Karpas-422 (cell line): ENCODE measurements around the gene KLHL30. TPM values are rescaled to one million over a fixed set of nuclear protein-coding genes. Genes with fewer than 3 reads are reported as not detected.

Experiments used
- DNase-seq: peaks from one replicate; pipeline ENCODE4 v3.0.0-alpha.2; 2015
- H2AFZ ChIP-seq: fragments of 200-600 bp; sonication (generic); 2 replicates; pipeline ENCODE4 v1.6.1; 2014; ENCODE audit warnings: antibody characterized with exemption, low read length, mixed read lengths
- H3K27ac ChIP-seq: fragments of 200-600 bp; sonication (generic); 2 replicates; pipeline ENCODE4 v1.5.1; 2014; ENCODE audit warnings: mild to moderate bottlenecking, low read length, moderate library complexity
- H3K27me3 ChIP-seq: fragments of 200-600 bp; sonication (generic); 2 replicates; pipeline ENCODE4 v1.6.1; 2014; ENCODE audit warnings: low read length, mixed read lengths
- H3K36me3 ChIP-seq: fragments of 200-600 bp; sonication (generic); 2 replicates; pipeline ENCODE4 v1.6.1; 2014; ENCODE audit warnings: low read length, mixed read lengths; ENCODE audit not compliant: insufficient read depth
- H3K4me1 ChIP-seq: fragments of 200-600 bp; sonication (generic); 2 replicates; pipeline ENCODE4 v1.6.1; 2014; ENCODE audit warnings: mild to moderate bottlenecking, low read length, mixed read lengths
- H3K4me2 ChIP-seq: fragments of 200-600 bp; sonication (generic); 2 replicates; pipeline ENCODE4 v1.6.1; 2014; ENCODE audit warnings: low read length, low read depth, mild to moderate bottlenecking; ENCODE audit not compliant: poor library complexity, severe bottlenecking
- H3K4me3 ChIP-seq: fragments of 200-600 bp; sonication (generic); 2 replicates; pipeline ENCODE4 v1.5.1; 2014; ENCODE audit warnings: mild to moderate bottlenecking, antibody characterized with exemption, low read length, mixed read lengths
- H3K79me2 ChIP-seq: fragments of 200-600 bp; sonication (generic); 2 replicates; pipeline ENCODE4 v1.6.1; 2014; ENCODE audit warnings: mild to moderate bottlenecking, low read length, mixed read lengths
- H3K9ac ChIP-seq: fragments of 200-600 bp; sonication (generic); 2 replicates; pipeline ENCODE4 v1.6.0; 2014; ENCODE audit warnings: low read length
- H3K9me2 ChIP-seq: fragments of 200-600 bp; sonication (generic), shearing (Covaris generic); replicated peaks from 2 replicates; pipeline ENCODE4 v1.6.0; 2014; ENCODE audit warnings: mild to moderate bottlenecking, low read length, moderate library complexity; ENCODE audit not compliant: insufficient read depth
- H3K9me3 ChIP-seq: fragments of 300-700, 200-600 bp; sonication (generic); 2 replicates; pipeline ENCODE4 v1.6.1; 2014; ENCODE audit warnings: low read length, mixed read lengths
- H4K20me1 ChIP-seq: fragments of 200-600 bp; sonication (generic); 2 replicates; pipeline ENCODE4 v1.6.1; 2014; ENCODE audit warnings: mild to moderate bottlenecking, antibody characterized with exemption, low read length, low read depth; ENCODE audit not compliant: insufficient read depth
- total RNA-seq: library from RNA; depleted of rRNA; stranded (reverse); fragments of >200 nt; shearing (Covaris generic); gene quantifications from 2 replicates; pipeline ENCODE4 v1.2.3, GENCODE V29; 2014; ENCODE audit warnings: low replicate concordance

KLHL30 gene
- total RNA-seq, 1 experiment from 2014 or later, result not detected

DNA sequence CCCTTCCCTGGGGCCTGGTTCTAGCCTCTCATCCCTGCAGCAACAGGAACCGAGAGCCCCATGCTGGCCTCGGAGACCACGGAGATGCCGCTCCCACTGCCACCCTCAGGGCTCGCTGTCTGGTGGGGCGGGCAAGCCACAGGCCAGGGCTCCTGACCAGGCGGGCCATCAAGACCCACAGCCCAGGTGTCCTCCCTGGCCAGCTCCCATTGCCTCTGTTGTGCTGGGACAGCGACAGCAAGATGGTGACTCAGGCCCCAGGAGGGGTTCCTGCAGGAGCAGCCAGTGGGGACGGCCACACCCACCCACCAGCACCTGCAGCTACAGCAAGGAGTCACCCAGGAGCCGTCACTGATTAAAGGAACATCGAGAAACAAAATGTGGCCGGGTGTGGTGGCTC lies 7.4 kb downstream of the KLHL30 start:
- Histone ChIP-seq H3K27ac (no peak overlapping the region), H3K9ac (no peak overlapping the region), H3K36me3 (no peaks in the 10 kb centered on the region), H3K79me2 (no peaks in the 10 kb centered on the region), H2AFZ (no peak overlapping the region), H4K20me1 (no peaks in the 10 kb centered on the region), H3K4me3 (no peak overlapping the region), H3K4me2 (no peak overlapping the region), H3K4me1 (peaks cover 7% of the 10 kb centered on the region), H3K9me2 (no peaks in the 10 kb centered on the region), H3K27me3 (no peaks in the 10 kb centered on the region), H3K9me3 (no peaks in the 10 kb centered on the region)
- no peak for DNase-seq

DNA sequence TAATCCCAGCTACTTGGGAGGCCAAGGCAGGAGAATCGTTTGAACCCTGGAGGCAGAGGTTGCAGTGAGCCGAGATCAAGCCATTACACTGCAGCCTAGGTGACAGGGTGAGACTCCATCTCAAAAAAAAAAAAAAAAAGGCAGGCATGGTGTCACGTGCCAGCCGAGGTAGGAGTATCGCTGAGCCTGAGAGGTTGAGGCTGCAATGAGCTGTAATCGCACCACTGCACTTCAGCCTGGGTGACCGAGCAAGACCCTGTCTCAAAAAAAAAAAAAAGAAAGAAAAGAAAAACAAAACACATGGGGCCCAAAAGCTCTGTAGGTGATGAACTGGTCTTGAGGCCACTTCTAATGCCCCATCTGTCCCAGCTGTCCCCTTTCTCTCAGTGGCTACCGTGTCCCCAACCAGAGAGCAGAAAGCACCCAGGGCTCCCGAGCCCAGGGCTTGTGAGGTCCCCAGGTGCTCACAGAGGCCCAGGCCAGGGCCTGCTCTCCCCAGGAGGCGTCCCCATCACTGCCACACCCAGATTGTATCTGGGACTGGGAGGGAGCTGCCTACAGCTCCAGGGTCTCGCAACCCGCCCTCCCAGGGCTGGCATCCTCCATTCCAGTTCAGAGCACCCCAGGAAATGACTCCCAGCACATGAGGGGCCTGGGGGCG lies 8.5 kb downstream of the KLHL30 start:
- Histone ChIP-seq H3K27me3 (no peaks in the 10 kb centered on the region), H3K4me2 (no peak overlapping the region), H3K9me2 (no peaks in the 10 kb centered on the region), H3K9me3 (no peaks in the 10 kb centered on the region), H2AFZ (no peak overlapping the region), H3K79me2 (no peaks in the 10 kb centered on the region), H4K20me1 (no peaks in the 10 kb centered on the region), H3K4me1 (peaks cover 7% of the 10 kb centered on the region), H3K9ac (no peak overlapping the region), H3K36me3 (no peaks in the 10 kb centered on the region), H3K27ac (no peak overlapping the region), H3K4me3 (no peak overlapping the region)
- peak; percentile 59 for DNase-seq

GRCh38 chr2:238148981-238149380 lies 10.5 kb downstream of the KLHL30 start:
- Histone ChIP-seq H3K4me2 (no peak overlapping the region), H3K36me3 (no peaks in the 10 kb centered on the region), H2AFZ (no peak overlapping the region), H3K4me1 (peaks cover 7% of the 10 kb centered on the region), H3K79me2 (no peaks in the 10 kb centered on the region), H3K9ac (no peak overlapping the region), H4K20me1 (no peaks in the 10 kb centered on the region), H3K4me3 (no peak overlapping the region), H3K27me3 (no peaks in the 10 kb centered on the region), H3K9me2 (no peaks in the 10 kb centered on the region), H3K9me3 (no peaks in the 10 kb centered on the region), H3K27ac (no peak overlapping the region)
- DNase-seq, result no peak

- no peaks in the 10 kb centered on the region for H3K36me3 ChIP-seq
- no peak for DNase-seq
- H3K9me2 ChIP-seq, result no peaks in the 10 kb centered on the region
- H2AFZ ChIP-seq, result no peak overlapping the region
- H3K4me2 ChIP-seq, result no peak overlapping the region
- no peak overlapping the region for H3K9ac ChIP-seq
- H3K79me2 ChIP-seq, result no peaks in the 10 kb centered on the region
- H3K27ac ChIP-seq, result no peak overlapping the region
- no peaks in the 10 kb centered on the region for H3K27me3 ChIP-seq
- no peak overlapping the region for H3K4me3 ChIP-seq
- H3K4me1 ChIP-seq, result peaks cover 7% of the 10 kb centered on the region
- no peaks in the 10 kb centered on the region for H3K9me3 ChIP-seq
- H4K20me1 ChIP-seq, result no peaks in the 10 kb centered on the region
These were observed 11.5 kb downstream of the KLHL30 start for GRCh38 chr2:238149841-238150572.

DNA sequence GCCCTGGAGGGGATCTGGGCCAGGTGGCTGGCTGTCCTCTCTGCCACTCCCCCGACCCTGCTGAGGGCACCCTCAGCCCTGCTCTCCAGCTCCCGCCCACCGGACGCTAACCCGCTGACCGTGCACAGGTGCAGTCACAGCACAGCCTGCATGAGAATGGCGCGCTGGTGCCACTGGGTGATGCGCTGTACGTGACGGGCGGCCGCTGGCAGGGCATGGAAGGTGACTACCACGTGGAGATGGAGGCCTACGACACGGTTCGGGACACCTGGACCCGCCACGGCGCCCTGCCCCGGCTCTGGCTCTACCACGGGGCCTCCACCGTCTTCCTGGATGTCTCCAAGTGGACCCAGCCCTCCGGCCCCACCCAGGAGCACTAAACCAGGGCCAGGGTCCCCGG lies 12.2 kb downstream of the KLHL30 start:
- H3K27ac ChIP-seq, result no peak overlapping the region
- H3K9ac ChIP-seq, result no peak overlapping the region
- no peak overlapping the region for H2AFZ ChIP-seq
- no peaks in the 10 kb centered on the region for H3K79me2 ChIP-seq
- no peaks in the 10 kb centered on the region for H3K36me3 ChIP-seq
- no peak overlapping the region for H3K4me2 ChIP-seq
- H3K9me2 ChIP-seq, result no peaks in the 10 kb centered on the region
- H3K4me1 ChIP-seq, result peaks cover 7% of the 10 kb centered on the region
- no peaks in the 10 kb centered on the region for H3K9me3 ChIP-seq
- no peaks in the 10 kb centered on the region for H3K27me3 ChIP-seq
- no peak for DNase-seq
- H3K4me3 ChIP-seq, result no peak overlapping the region
- no peaks in the 10 kb centered on the region for H4K20me1 ChIP-seq

- Histone ChIP-seq H3K9me2 (no peaks in the 10 kb centered on the region), H3K79me2 (no peaks in the 10 kb centered on the region), H2AFZ (no peak overlapping the region), H3K4me2 (no peak overlapping the region), H3K9me3 (no peaks in the 10 kb centered on the region), H3K27ac (no peak overlapping the region), H3K36me3 (no peaks in the 10 kb centered on the region), H3K4me1 (peaks cover 7% of the 10 kb centered on the region), H3K9ac (no peak overlapping the region), H4K20me1 (no peaks in the 10 kb centered on the region), H3K4me3 (no peak overlapping the region), H3K27me3 (no peaks in the 10 kb centered on the region)
- DNase-seq, result no peak
These were observed 12.7 kb downstream of the KLHL30 start for GRCh38 chr2:238151205-238151604.

DNA sequence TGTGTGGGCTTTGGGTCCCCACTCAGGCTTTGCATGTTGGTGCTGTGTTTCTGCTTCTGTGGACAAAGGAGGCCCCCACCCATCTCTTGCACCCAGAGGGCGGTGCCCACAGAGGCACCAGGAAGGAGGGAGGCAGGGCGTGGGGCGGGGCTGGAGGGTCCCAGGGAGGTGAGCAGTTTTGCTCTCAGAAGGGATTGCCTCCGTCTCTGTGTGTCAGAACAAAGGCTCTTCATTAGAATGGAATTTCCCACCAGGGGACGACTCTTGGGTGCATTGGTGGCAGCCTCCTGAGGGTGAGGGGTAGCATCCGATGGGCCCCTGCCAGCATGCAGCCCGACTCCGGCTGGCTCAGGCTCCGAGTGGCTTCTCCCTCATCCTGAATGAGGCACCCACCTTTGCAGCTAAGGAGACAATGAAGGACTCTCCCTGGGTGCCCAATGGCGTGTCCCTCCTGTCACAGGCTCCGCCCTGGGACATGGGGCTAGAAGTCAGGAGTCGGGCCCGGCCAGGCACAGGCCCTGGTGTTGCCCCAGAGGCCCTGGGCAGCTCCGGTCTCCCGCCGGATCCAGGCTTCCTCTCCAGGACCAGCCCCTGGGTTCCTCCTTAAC lies 13.3 kb downstream of the KLHL30 start:
- Histone ChIP-seq H3K27me3 (no peaks in the 10 kb centered on the region), H3K4me3 (no peak overlapping the region), H4K20me1 (no peaks in the 10 kb centered on the region), H3K4me2 (no peak overlapping the region), H3K9me2 (no peaks in the 10 kb centered on the region), H2AFZ (no peak overlapping the region), H3K27ac (no peak overlapping the region), H3K9me3 (no peaks in the 10 kb centered on the region), H3K9ac (no peak overlapping the region), H3K79me2 (no peaks in the 10 kb centered on the region), H3K4me1 (peaks cover 7% of the 10 kb centered on the region), H3K36me3 (no peaks in the 10 kb centered on the region)
- DNase-seq, result no peak

GRCh38 chr2:238152771-238153688 lies 14.6 kb downstream of the KLHL30 start:
- Histone ChIP-seq H2AFZ (no peak overlapping the region), H3K79me2 (no peaks in the 10 kb centered on the region), H3K36me3 (no peaks in the 10 kb centered on the region), H3K9me3 (no peaks in the 10 kb centered on the region), H4K20me1 (no peaks in the 10 kb centered on the region), H3K9me2 (no peaks in the 10 kb centered on the region), H3K4me1 (no peaks in the 10 kb centered on the region), H3K9ac (no peak overlapping the region), H3K4me3 (no peak overlapping the region), H3K27me3 (no peaks in the 10 kb centered on the region), H3K27ac (no peak overlapping the region), H3K4me2 (no peak overlapping the region)
- DNase-seq, result peak; percentile 49
